ENCODE measurements around the gene MICAL1. TPM values are rescaled to one million over a fixed set of nuclear protein-coding genes. Genes with fewer than 3 reads are reported as not detected.

Gene MICAL1
- total RNA-seq, 1 donor, result 26.1 TPM

GRCh38 chr6:109488001-109488400 lies 32.4 kb upstream of the MICAL1 start:
- Histone ChIP-seq H4K20me1 (ENCODE audit: insufficient read depth, low read length) (no peaks in the 10 kb centered on the region), H3K4me1 (ENCODE audit: insufficient read depth, low read length) (peaks cover 4% of the 10 kb centered on the region), H3K27me3 (ENCODE audit: insufficient read depth, low read length) (no peaks in the 10 kb centered on the region), H3K36me3 (ENCODE audit: insufficient read depth, low read length) (no peaks in the 10 kb centered on the region), H3K4me3 (ENCODE audit: insufficient read depth, low read length) (no peak overlapping the region), H3K79me2 (ENCODE audit: insufficient read depth, low read length) (no peaks in the 10 kb centered on the region), H3K27ac (ENCODE audit: low read depth, low read length) (no peak overlapping the region), H3K4me2 (ENCODE audit: insufficient read depth, low read length) (no peak overlapping the region), H2AFZ (ENCODE audit: low read length) (no peak overlapping the region), H3K9me3 (ENCODE audit: low read depth, low read length) (no peaks in the 10 kb centered on the region)
- TF ChIP-seq, protein P1, sequence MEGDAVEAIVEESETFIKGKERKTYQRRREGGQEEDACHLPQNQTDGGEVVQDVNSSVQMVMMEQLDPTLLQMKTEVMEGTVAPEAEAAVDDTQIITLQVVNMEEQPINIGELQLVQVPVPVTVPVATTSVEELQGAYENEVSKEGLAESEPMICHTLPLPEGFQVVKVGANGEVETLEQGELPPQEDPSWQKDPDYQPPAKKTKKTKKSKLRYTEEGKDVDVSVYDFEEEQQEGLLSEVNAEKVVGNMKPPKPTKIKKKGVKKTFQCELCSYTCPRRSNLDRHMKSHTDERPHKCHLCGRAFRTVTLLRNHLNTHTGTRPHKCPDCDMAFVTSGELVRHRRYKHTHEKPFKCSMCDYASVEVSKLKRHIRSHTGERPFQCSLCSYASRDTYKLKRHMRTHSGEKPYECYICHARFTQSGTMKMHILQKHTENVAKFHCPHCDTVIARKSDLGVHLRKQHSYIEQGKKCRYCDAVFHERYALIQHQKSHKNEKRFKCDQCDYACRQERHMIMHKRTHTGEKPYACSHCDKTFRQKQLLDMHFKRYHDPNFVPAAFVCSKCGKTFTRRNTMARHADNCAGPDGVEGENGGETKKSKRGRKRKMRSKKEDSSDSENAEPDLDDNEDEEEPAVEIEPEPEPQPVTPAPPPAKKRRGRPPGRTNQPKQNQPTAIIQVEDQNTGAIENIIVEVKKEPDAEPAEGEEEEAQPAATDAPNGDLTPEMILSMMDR (IDR thresholded peaks at IDR 0.05; ENCODE audit: extremely low read depth, low read depth, low read length), result no peak
- DNase-seq (ENCODE audit: insufficient read length, low spot score, missing footprints), result no peak

DNA sequence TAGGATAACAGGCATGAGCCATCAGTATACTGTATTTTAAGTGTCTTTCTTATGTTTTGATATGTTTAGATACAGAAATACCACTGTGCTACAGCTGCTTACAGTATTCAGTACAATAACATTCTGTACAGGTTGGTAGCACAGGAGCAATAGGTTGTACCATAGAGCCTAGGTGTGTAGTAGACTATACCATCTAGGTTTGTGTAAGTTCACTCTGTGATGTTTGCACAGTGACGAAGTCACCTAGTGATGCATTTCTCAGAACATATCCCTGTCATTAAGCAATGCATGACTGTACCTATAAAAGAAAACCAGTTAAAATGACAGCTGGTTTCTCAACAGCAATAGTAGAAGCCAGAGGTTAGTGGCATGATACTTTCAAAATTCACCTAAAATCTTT lies 30.5 kb upstream of the MICAL1 start:
- DNase-seq (ENCODE audit: insufficient read length, low spot score, missing footprints), result no peak
- Histone ChIP-seq H4K20me1 (ENCODE audit: insufficient read depth, low read length) (no peaks in the 10 kb centered on the region), H2AFZ (ENCODE audit: low read length) (no peak overlapping the region), H3K4me2 (ENCODE audit: insufficient read depth, low read length) (no peak overlapping the region), H3K27me3 (ENCODE audit: insufficient read depth, low read length) (no peaks in the 10 kb centered on the region), H3K27ac (ENCODE audit: low read depth, low read length) (no peak overlapping the region), H3K4me1 (ENCODE audit: insufficient read depth, low read length) (peaks cover 7% of the 10 kb centered on the region), H3K79me2 (ENCODE audit: insufficient read depth, low read length) (peaks cover 10% of the 10 kb centered on the region), H3K4me3 (ENCODE audit: insufficient read depth, low read length) (no peak overlapping the region), H3K9me3 (ENCODE audit: low read depth, low read length) (no peaks in the 10 kb centered on the region), H3K36me3 (ENCODE audit: insufficient read depth, low read length) (peaks cover 9% of the 10 kb centered on the region)
- TF ChIP-seq, protein P1 (IDR thresholded peaks at IDR 0.05; ENCODE audit: extremely low read depth, low read depth, low read length), result no peak

DNA sequence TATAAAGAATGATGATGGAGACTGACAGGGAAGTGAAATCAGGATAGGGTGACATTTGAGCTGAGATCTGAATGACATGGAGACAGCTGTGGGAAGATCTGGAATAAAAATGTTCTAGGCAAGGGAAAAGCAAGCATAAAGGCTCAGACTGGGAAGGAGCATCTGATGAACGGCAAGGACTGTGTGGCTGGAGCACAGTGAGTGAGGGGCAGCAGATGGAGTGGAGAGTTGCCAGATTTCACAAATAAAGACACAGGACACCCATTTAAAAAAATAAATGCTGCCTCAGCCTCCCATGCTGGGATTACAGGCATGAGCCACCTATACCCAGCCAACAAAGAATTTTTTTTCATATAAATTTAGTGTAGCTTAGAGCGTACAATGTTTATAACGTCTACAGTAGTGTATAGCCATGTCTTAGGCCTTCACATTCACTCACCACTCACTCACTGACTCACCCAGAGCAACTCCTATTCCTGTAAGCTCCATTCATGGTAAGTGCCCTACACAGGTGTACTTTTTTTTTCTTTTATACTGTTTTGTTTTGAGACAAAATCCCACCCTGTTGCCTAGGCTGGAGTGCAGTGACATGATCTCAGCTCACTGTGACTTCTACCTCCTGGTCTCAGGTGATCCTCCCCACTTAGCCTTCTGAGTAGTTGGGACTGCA lies 29.8 kb upstream of the MICAL1 start:
- Histone ChIP-seq H3K27me3 (ENCODE audit: insufficient read depth, low read length) (no peaks in the 10 kb centered on the region), H3K4me1 (ENCODE audit: insufficient read depth, low read length) (peaks cover 7% of the 10 kb centered on the region), H3K9me3 (ENCODE audit: low read depth, low read length) (no peaks in the 10 kb centered on the region), H3K79me2 (ENCODE audit: insufficient read depth, low read length) (peaks cover 15% of the 10 kb centered on the region), H3K27ac (ENCODE audit: low read depth, low read length) (no peak overlapping the region), H4K20me1 (ENCODE audit: insufficient read depth, low read length) (no peaks in the 10 kb centered on the region), H3K4me2 (ENCODE audit: insufficient read depth, low read length) (no peak overlapping the region), H3K4me3 (ENCODE audit: insufficient read depth, low read length) (no peak overlapping the region), H2AFZ (ENCODE audit: low read length) (no peak overlapping the region), H3K36me3 (ENCODE audit: insufficient read depth, low read length) (peaks cover 15% of the 10 kb centered on the region)
- TF ChIP-seq, protein P1 (IDR thresholded peaks at IDR 0.05; ENCODE audit: extremely low read depth, low read depth, low read length), result no peak
- DNase-seq (ENCODE audit: insufficient read length, low spot score, missing footprints), result no peak

GRCh38 chr6:109484122-109484521 lies 28.6 kb upstream of the MICAL1 start:
- H3K27ac ChIP-seq (ENCODE audit: low read depth, low read length), result no peak overlapping the region
- H2AFZ ChIP-seq (ENCODE audit: low read length), result no peak overlapping the region
- peaks cover 19% of the 10 kb centered on the region for H3K36me3 ChIP-seq (ENCODE audit: insufficient read depth, low read length)
- H3K9me3 ChIP-seq (ENCODE audit: low read depth, low read length), result no peaks in the 10 kb centered on the region
- TF ChIP-seq, protein P1 (IDR thresholded peaks at IDR 0.05; ENCODE audit: extremely low read depth, low read depth, low read length), result no peak
- no peaks in the 10 kb centered on the region for H3K27me3 ChIP-seq (ENCODE audit: insufficient read depth, low read length)
- no peak overlapping the region for H3K4me3 ChIP-seq (ENCODE audit: insufficient read depth, low read length)
- H3K79me2 ChIP-seq (ENCODE audit: insufficient read depth, low read length), result peaks cover 25% of the 10 kb centered on the region
- H3K4me1 ChIP-seq (ENCODE audit: insufficient read depth, low read length), result peaks cover 10% of the 10 kb centered on the region
- no peak for DNase-seq (ENCODE audit: insufficient read length, low spot score, missing footprints)
- H3K4me2 ChIP-seq (ENCODE audit: insufficient read depth, low read length), result no peak overlapping the region
- no peaks in the 10 kb centered on the region for H4K20me1 ChIP-seq (ENCODE audit: insufficient read depth, low read length)

Data from osteoblast (primary cell).